H1 (cell line): ENCODE measurements around the gene MMS22L. TPM values are rescaled to one million over a fixed set of nuclear protein-coding genes. Genes with fewer than 3 reads are reported as not detected.

Experiments used
- CTCF ChIA-PET: fragments of 300-600 bp; sonication (Branson Sonifier 250); formaldehyde crosslinking; loops from one replicate; lab custom pipeline; 2021; ENCODE audit not compliant: partially characterized antibody; lab: Charles Lee
- POLR2A ChIA-PET: fragments of 300-600 bp; sonication (Branson Sonifier 250); formaldehyde crosslinking; loops from one replicate; lab custom pipeline; 2021; ENCODE audit warnings: inconsistent platforms; ENCODE audit not compliant: partially characterized antibody; lab: Charles Lee
- DNase-seq, 2 experiments: peaks; one replicate each; pipeline versions ENCODE4 v3.0.0 to v3.0.0-alpha.2; 2010 to 2022; ENCODE audit warnings: low spot score in 2 of 2, low read depth in 1 of 2, mixed read lengths in 1 of 2
- FAIRE-seq: peaks from 2 replicates; lab custom pipeline; 2011; peaks lifted over from hg19 to GRCh38; lab: Jason Lieb, UNC
- H2AFZ ChIP-seq: 2 replicates; pipeline ENCODE4 v1.8.1; 2012; ENCODE audit warnings: low read length, inconsistent platforms
- H2AK5ac ChIP-seq: 2 replicates; pipeline ENCODE4 v1.6.1; 2013; ENCODE audit warnings: low read depth, low read length
- H2BK120ac ChIP-seq: replicated peaks from 2 replicates; pipeline ENCODE3; 2013; ENCODE audit warnings: low read depth, low read length, inconsistent platforms
- H2BK12ac ChIP-seq: 2 replicates; pipeline ENCODE4 v1.6.1; 2013; ENCODE audit warnings: low read depth, low read length
- H2BK15ac ChIP-seq: 2 replicates; pipeline ENCODE4 v1.6.1; 2013; ENCODE audit warnings: low read length
- H2BK20ac ChIP-seq: 2 replicates; pipeline ENCODE4 v1.6.1; 2013; ENCODE audit warnings: low read length
- H2BK5ac ChIP-seq: 2 replicates; pipeline ENCODE4 v1.6.1; 2013; ENCODE audit warnings: low read depth, low read length
- H3K14ac ChIP-seq: 2 replicates; pipeline ENCODE4 v1.6.1; 2013; ENCODE audit warnings: inconsistent platforms; ENCODE audit not compliant: insufficient read length
- H3K18ac ChIP-seq: 2 replicates; pipeline ENCODE4 v1.6.1; 2013; ENCODE audit warnings: low read length; ENCODE audit errors: extremely low read depth
- H3K23ac ChIP-seq: 2 replicates; pipeline ENCODE4 v1.6.1; 2013; ENCODE audit warnings: inconsistent platforms; ENCODE audit not compliant: insufficient read length
- H3K23me2 ChIP-seq: 2 replicates; pipeline ENCODE4 v1.6.1; 2013; ENCODE audit warnings: low read depth, low read length
- H3K27ac ChIP-seq: 2 replicates; pipeline ENCODE4 v1.6.1; 2011; ENCODE audit warnings: low read depth, low read length, inconsistent platforms
- H3K27me3 ChIP-seq, 4 experiments: replicated peaks in 1 of 4; 1 replicate in 1 of 4; 2 replicates in 3 of 4; pipeline versions ENCODE4 v1.6.1 to v1.8.1; 2011 to 2013; ENCODE audit warnings: low read length in 3 of 4, mild to moderate bottlenecking in 3 of 4, inconsistent platforms in 2 of 4, mixed read lengths in 2 of 4, moderate library complexity in 1 of 4; ENCODE audit not compliant: control insufficient read depth in 3 of 4, insufficient read depth in 3 of 4; ENCODE audit errors: extremely low read depth in 1 of 4
- H3K36me3 ChIP-seq, 4 experiments: 2 replicates each; pipeline versions ENCODE4 v1.6.1 to v1.8.1; 2011 to 2013; ENCODE audit warnings: mild to moderate bottlenecking in 4 of 4, low read length in 3 of 4, moderate library complexity in 2 of 4, control low read depth in 1 of 4, inconsistent platforms in 1 of 4; ENCODE audit not compliant: insufficient read depth in 4 of 4, control insufficient read depth in 2 of 4
- H3K4ac ChIP-seq: replicated peaks from 2 replicates; pipeline ENCODE3; 2013; ENCODE audit warnings: low read length, low read depth, mixed read lengths, inconsistent platforms; ENCODE audit not compliant: insufficient read length
- H3K4me1 ChIP-seq, 4 experiments: replicated peaks in 1 of 4; 1 replicate in 1 of 4; 2 replicates in 3 of 4; pipeline versions ENCODE4 v1.6.1 to v1.8.1; 2011 to 2013; ENCODE audit warnings: low read length in 3 of 4, inconsistent platforms in 2 of 4, mixed read lengths in 1 of 4; ENCODE audit not compliant: insufficient read depth in 4 of 4, control insufficient read depth in 3 of 4
- H3K4me2 ChIP-seq, 2 experiments: 2 replicates each; pipeline versions ENCODE4 v1.6.1 to v1.8.1; 2011 to 2013; ENCODE audit warnings: low read depth in 2 of 2, low read length in 2 of 2, control low read depth in 1 of 2, inconsistent platforms in 1 of 2, mild to moderate bottlenecking in 1 of 2; ENCODE audit not compliant: insufficient read depth in 1 of 2
- H3K4me3 ChIP-seq, 4 experiments: fragments of 200-600, 300-600 bp in 1 of 4; sonication (generic), shearing (Covaris generic), sonication (Bioruptor Twin) in 1 of 4; 2 replicates each; pipeline versions ENCODE4 v1.5.1 to v1.8.1; 2011 to 2016; ENCODE audit warnings: low read length in 4 of 4, low read depth in 3 of 4, control low read depth in 2 of 4, inconsistent platforms in 2 of 4, mild to moderate bottlenecking in 2 of 4, mixed read lengths in 1 of 4, moderate library complexity in 1 of 4; ENCODE audit not compliant: insufficient read depth in 2 of 4; ENCODE audit errors: extremely low read depth in 1 of 4
- H3K56ac ChIP-seq: replicated peaks from 2 replicates; pipeline ENCODE3; 2013; ENCODE audit warnings: low read depth, mild to moderate bottlenecking, mixed read lengths, low read length, inconsistent platforms; ENCODE audit not compliant: insufficient read length
- H3K79me1 ChIP-seq: 2 replicates; pipeline ENCODE4 v1.6.1; 2013; ENCODE audit warnings: low read depth, low read length, control low read depth
- H3K79me2 ChIP-seq, 2 experiments: 2 replicates each; pipeline versions ENCODE4 v1.6.1 to v1.8.1; 2012 to 2013; ENCODE audit warnings: low read length in 2 of 2, mild to moderate bottlenecking in 2 of 2, inconsistent platforms in 1 of 2; ENCODE audit not compliant: insufficient read depth in 2 of 2, control insufficient read depth in 1 of 2
- H3K9ac ChIP-seq, 4 experiments: replicated peaks in 1 of 4; 1 replicate in 1 of 4; 2 replicates in 3 of 4; pipeline versions ENCODE4 v1.6.1 to v1.8.1; 2011 to 2013; ENCODE audit warnings: low read depth in 3 of 4, low read length in 3 of 4, control low read depth in 2 of 4, mild to moderate bottlenecking in 2 of 4, moderate library complexity in 2 of 4, inconsistent platforms in 1 of 4; ENCODE audit errors: extremely low read depth in 1 of 4
- H3K9me3 ChIP-seq, 2 experiments: 2 replicates each; pipeline versions ENCODE4 v1.6.1 to v1.8.1; 2012 to 2013; ENCODE audit warnings: mild to moderate bottlenecking in 2 of 2, moderate library complexity in 2 of 2, control low read depth in 1 of 2, inconsistent platforms in 1 of 2, low read depth in 1 of 2, low read length in 1 of 2, mixed read lengths in 1 of 2; ENCODE audit not compliant: insufficient read depth in 2 of 2
- H4K20me1 ChIP-seq, 2 experiments: replicated peaks in 1 of 2; 2 replicates each; pipeline versions ENCODE3 to v1.8.1; 2011 to 2013; ENCODE audit warnings: inconsistent platforms in 2 of 2, low read length in 2 of 2, mild to moderate bottlenecking in 1 of 2; ENCODE audit not compliant: insufficient read depth in 2 of 2, control insufficient read depth in 1 of 2
- H4K5ac ChIP-seq: 2 replicates; pipeline ENCODE4 v1.6.1; 2013; ENCODE audit warnings: low read length, low read depth, mixed read lengths, inconsistent platforms; ENCODE audit not compliant: insufficient read length
- H4K8ac ChIP-seq: 2 replicates; pipeline ENCODE4 v1.8.0; 2013; ENCODE audit warnings: mild to moderate bottlenecking, moderate library complexity, low read length, inconsistent platforms; ENCODE audit not compliant: insufficient read depth; ENCODE audit errors: extremely low read depth
- H4K91ac ChIP-seq: replicated peaks from 2 replicates; pipeline ENCODE3; 2013; ENCODE audit warnings: low read length, mixed read lengths, inconsistent platforms; ENCODE audit not compliant: insufficient read length
- CREB1 ChIP-seq: IDR thresholded peaks from 2 replicates; pipeline ENCODE4 v1.6.1; 2012; ENCODE audit warnings: inconsistent platforms
- WGBS, 2 experiments: shearing (Covaris generic) in 1 of 2; methylation state at CpG; one replicate each; pipeline versions ENCODE4 v1.1.6 to v1.1.7; 2013 to 2015; ENCODE audit warnings: low lambda C conversion rate in 2 of 2, mixed read lengths in 2 of 2, inconsistent platforms in 1 of 2, low coverage in 1 of 2, missing lambda C conversion rate in 1 of 2; ENCODE audit not compliant: insufficient replicate concordance in 2 of 2, insufficient coverage in 1 of 2, insufficient read length in 1 of 2; ENCODE audit errors: extremely low coverage in 1 of 2, missing lambda C conversion rate in 1 of 2; 5-methylcytosine and 5-hydroxymethylcytosine counted together
- polyA plus RNA-seq, 7 experiments: library from polyadenylated mRNA; depleted of rRNA in 3 of 7; stranded (reverse) in 5 of 7; unstranded in 2 of 7; fragments of >200 nt in 5 of 7; fragments of 200-250 nt in 2 of 7; gene quantifications; 1 replicate in 5 of 7; 2 replicates in 1 of 7; 4 replicates in 1 of 7; pipeline versions ENCODE4 v1.2.1 to v1.2.3, GENCODE V29; 2011 to 2013; ENCODE audit warnings: missing spikeins in 2 of 7, mixed read lengths in 2 of 7
- total RNA-seq: library from RNA; stranded (reverse); fragmentation: NEBNext Ultra II Directional; extraction: Animal tissue kit (Norgen Biotek cat#: 25700); gene quantifications from 2 replicates; pipeline ENCODE4 v1.2.1, GENCODE V29; 2021

Gene MMS22L
- total and polyA plus RNA-seq, 2 of the 8 experiments (the other 6 are each of a cell fraction or from before 2014, with no cell fraction given) = 11.1 to 32.6 TPM

DNA sequence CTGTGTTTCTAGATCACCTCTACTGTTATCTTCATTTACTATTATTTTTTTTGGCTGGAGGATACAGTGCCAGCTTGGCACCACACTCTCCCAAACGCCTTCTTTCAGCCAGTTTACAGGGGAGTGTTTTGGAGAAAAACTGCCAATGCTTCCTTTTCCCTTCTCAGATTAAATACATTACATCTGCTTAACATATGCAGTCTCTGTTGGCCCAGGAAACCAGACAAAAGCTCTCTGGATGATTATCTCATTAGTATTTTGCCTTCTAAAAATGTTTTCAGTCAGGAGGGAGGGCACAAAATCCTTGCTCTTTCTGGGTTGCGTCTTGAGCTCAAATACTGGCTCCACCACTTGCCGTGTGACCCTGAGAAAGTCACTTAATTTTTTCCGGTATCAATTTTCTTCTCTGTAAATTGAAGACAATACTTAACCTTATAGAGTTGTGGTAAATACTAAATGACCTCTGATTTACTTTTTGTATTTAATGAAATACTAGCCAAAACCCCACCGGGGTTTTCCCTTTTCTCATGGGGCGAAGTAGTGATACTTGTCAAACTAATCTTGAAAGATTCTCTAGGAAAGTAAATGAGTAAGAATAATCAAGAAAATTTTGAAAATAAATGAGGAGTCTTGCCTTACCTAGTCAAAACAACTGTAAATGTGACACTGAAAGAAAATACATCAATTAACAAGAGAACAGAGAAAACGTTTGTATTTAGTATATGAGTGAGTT is 146.2 kb downstream of the MMS22L start:
- Histone ChIP-seq H3K56ac (no peak overlapping the region), H2BK5ac (no peak overlapping the region), H2BK15ac (no peak overlapping the region), H2BK20ac (no peak overlapping the region), H2AFZ (no peak overlapping the region), H3K14ac (no peak overlapping the region), H3K4me1 (no peaks in the 10 kb centered on the region), H4K20me1 (no peaks in the 10 kb centered on the region), H3K4ac (no peak overlapping the region), H3K9me3 (no peaks in the 10 kb centered on the region), H3K23ac (no peak overlapping the region), H4K5ac (no peak overlapping the region), H3K18ac (no peak overlapping the region), H3K9ac (no peak overlapping the region), H3K79me1 (no peaks in the 10 kb centered on the region), H3K27me3 (no peaks in the 10 kb centered on the region), H3K4me3 (no peak overlapping the region), H3K23me2 (no peaks in the 10 kb centered on the region), H3K27ac (no peak overlapping the region), H4K91ac (no peak overlapping the region), H2BK120ac (no peak overlapping the region), H2AK5ac (no peak overlapping the region), H4K8ac (no peak overlapping the region), H3K4me2 (no peak overlapping the region), H2BK12ac (no peak overlapping the region), H3K79me2 (no peaks in the 10 kb centered on the region), H3K36me3 (no peaks in the 10 kb centered on the region)
- CTCF ChIA-PET = interaction anchor here (0.5 to 1.7 kb wide), 3 partner anchors 10 to 60 kb away, joined by 3 to 5 read pairs (median 4); no protein-coding TSS in a partner anchor
- POLR2A ChIA-PET = no interaction called here
- no peak for FAIRE-seq
- WGBS, 2 experiments = 88 to 100% methylated on average over 1 to 7 of the region's 7 CpGs
- DNase-seq = no peak
- no peak for TF ChIP-seq CREB1
